Measurements from ENCODE around the gene PIAS4. TPM values are rescaled to one million over a fixed set of nuclear protein-coding genes. Genes with fewer than 3 reads are reported as not detected.

The PIAS4 gene
- total RNA-seq, 1 experiment from 2014 or later = 45.9 TPM

- ATAC-seq = no peak
- DNase-seq (ENCODE audit: low spot score) = no peak
- no peak for TF ChIP-seq ZNF425 (CRISPR knock-in tag; conservative IDR thresholded peaks at IDR 0.05)
- TF ChIP-seq HMGXB4 (CRISPR knock-in tag; IDR thresholded peaks at IDR 0.05) = no peak
- TF ChIP-seq, protein P1, sequence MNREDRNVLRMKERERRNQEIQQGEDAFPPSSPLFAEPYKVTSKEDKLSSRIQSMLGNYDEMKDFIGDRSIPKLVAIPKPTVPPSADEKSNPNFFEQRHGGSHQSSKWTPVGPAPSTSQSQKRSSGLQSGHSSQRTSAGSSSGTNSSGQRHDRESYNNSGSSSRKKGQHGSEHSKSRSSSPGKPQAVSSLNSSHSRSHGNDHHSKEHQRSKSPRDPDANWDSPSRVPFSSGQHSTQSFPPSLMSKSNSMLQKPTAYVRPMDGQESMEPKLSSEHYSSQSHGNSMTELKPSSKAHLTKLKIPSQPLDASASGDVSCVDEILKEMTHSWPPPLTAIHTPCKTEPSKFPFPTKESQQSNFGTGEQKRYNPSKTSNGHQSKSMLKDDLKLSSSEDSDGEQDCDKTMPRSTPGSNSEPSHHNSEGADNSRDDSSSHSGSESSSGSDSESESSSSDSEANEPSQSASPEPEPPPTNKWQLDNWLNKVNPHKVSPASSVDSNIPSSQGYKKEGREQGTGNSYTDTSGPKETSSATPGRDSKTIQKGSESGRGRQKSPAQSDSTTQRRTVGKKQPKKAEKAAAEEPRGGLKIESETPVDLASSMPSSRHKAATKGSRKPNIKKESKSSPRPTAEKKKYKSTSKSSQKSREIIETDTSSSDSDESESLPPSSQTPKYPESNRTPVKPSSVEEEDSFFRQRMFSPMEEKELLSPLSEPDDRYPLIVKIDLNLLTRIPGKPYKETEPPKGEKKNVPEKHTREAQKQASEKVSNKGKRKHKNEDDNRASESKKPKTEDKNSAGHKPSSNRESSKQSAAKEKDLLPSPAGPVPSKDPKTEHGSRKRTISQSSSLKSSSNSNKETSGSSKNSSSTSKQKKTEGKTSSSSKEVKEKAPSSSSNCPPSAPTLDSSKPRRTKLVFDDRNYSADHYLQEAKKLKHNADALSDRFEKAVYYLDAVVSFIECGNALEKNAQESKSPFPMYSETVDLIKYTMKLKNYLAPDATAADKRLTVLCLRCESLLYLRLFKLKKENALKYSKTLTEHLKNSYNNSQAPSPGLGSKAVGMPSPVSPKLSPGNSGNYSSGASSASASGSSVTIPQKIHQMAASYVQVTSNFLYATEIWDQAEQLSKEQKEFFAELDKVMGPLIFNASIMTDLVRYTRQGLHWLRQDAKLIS (CRISPR knock-in tag; IDR thresholded peaks at IDR 0.05; ENCODE audit: borderline replicate concordance) = no peak
- no peak for TF ChIP-seq NR3C1 (CRISPR knock-in tag; conservative IDR thresholded peaks at IDR 0.05; ENCODE audit: low read depth)
- TF ChIP-seq TCF7 (CRISPR knock-in tag; IDR thresholded peaks at IDR 0.05; ENCODE audit: low read depth) = no peak
- Mint-ChIP-seq H3K9me3 (no peaks in the 10 kb centered on the region), H3K27ac (no peak overlapping the region), H3K36me3 (peaks cover 6% of the 10 kb centered on the region), H3K27me3 (ENCODE audit: low read depth) (no peaks in the 10 kb centered on the region), H3K4me3 (peak overlapping the region; percentile 88; the same call in 1 of the 2 replicates), H3K4me1 (peaks cover 14% of the 10 kb centered on the region)
- CTCF ChIA-PET = interaction anchor here (1.5 to 2.3 kb wide), 2 partner anchors 22 to 130 kb away, joined by 4 to 8 read pairs; no protein-coding TSS in a partner anchor
- POLR2A ChIA-PET = interaction anchor here (0.5 to 1.2 kb wide), 2 partner anchors 25 to 104 kb away, joined by 4 to 6 read pairs; partner anchors contain the start of gene EEF2
Measured at GRCh38 chr19:4009990-4010807, 2.7 kb downstream of the PIAS4 start.

DNA sequence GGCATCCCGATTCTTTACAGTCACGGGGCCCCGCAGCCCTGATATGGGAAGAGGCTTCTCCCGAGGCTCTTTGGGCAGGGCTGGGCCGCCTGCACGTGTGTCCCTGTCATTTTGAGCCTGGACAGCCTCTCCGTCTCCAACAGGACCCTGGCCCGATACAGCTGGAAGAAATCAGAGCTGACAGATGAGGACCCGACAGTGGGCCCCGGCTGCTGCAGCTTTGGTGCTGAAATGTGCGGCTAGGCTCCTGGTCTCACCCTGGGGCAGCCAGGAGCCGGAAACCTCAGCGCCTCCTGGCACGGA lies 3.2 kb downstream of the PIAS4 start:
- Mint-ChIP-seq H3K9me3 (no peaks in the 10 kb centered on the region), H3K36me3 (peaks cover 6% of the 10 kb centered on the region), H3K27ac (no peak overlapping the region), H3K4me3 (no peak overlapping the region), H3K4me1 (peaks cover 14% of the 10 kb centered on the region), H3K27me3 (ENCODE audit: low read depth) (no peaks in the 10 kb centered on the region)
- ChIA-PET CTCF (interaction anchor here (1.5 to 2.3 kb wide), 2 partner anchors 23 to 129 kb away, joined by 4 to 8 read pairs; no protein-coding TSS in a partner anchor), POLR2A (interaction anchor here (1.2 kb wide), 1 partner anchor 25 kb away, joined by 4 read pairs; the partner anchor contains the start of gene EEF2)
- ATAC-seq (no peak), DNase-seq (ENCODE audit: low spot score) (no peak)
- TF ChIP-seq NFYB (CRISPR knock-in tag; conservative IDR thresholded peaks at IDR 0.05; ENCODE audit: low read depth) (no peak), ZNF317 (CRISPR knock-in tag; IDR thresholded peaks at IDR 0.05; ENCODE audit: borderline replicate concordance, low read depth) (no peak), ELF4 (CRISPR knock-in tag; IDR thresholded peaks at IDR 0.05; ENCODE audit: low read depth) (no peak), HMGXB4 (CRISPR knock-in tag; IDR thresholded peaks at IDR 0.05) (no peak), ETV6 (CRISPR knock-in tag; IDR thresholded peaks at IDR 0.05) (no peak), SP1 (CRISPR knock-in tag; conservative IDR thresholded peaks at IDR 0.05) (no peak), ZNF425 (CRISPR knock-in tag; conservative IDR thresholded peaks at IDR 0.05) (no peak), GRHL2 (CRISPR knock-in tag; IDR thresholded peaks at IDR 0.05; ENCODE audit: insufficient replicate concordance, severe bottlenecking) (no peak), CREM (CRISPR knock-in tag; IDR thresholded peaks at IDR 0.05) (no peak), GABPB1 (CRISPR knock-in tag; IDR thresholded peaks at IDR 0.05) (no peak), OVOL2 (CRISPR knock-in tag; IDR thresholded peaks at IDR 0.05; ENCODE audit: borderline replicate concordance) (no peak)
- TF ChIP-seq, protein P2, sequence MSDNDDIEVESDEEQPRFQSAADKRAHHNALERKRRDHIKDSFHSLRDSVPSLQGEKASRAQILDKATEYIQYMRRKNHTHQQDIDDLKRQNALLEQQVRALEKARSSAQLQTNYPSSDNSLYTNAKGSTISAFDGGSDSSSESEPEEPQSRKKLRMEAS (CRISPR knock-in tag; IDR thresholded peaks at IDR 0.05) = no peak
- TF ChIP-seq, protein P3, sequence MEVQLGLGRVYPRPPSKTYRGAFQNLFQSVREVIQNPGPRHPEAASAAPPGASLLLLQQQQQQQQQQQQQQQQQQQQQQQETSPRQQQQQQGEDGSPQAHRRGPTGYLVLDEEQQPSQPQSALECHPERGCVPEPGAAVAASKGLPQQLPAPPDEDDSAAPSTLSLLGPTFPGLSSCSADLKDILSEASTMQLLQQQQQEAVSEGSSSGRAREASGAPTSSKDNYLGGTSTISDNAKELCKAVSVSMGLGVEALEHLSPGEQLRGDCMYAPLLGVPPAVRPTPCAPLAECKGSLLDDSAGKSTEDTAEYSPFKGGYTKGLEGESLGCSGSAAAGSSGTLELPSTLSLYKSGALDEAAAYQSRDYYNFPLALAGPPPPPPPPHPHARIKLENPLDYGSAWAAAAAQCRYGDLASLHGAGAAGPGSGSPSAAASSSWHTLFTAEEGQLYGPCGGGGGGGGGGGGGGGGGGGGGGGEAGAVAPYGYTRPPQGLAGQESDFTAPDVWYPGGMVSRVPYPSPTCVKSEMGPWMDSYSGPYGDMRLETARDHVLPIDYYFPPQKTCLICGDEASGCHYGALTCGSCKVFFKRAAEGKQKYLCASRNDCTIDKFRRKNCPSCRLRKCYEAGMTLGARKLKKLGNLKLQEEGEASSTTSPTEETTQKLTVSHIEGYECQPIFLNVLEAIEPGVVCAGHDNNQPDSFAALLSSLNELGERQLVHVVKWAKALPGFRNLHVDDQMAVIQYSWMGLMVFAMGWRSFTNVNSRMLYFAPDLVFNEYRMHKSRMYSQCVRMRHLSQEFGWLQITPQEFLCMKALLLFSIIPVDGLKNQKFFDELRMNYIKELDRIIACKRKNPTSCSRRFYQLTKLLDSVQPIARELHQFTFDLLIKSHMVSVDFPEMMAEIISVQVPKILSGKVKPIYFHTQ (CRISPR knock-in tag; IDR thresholded peaks at IDR 0.05) = no peak

Measured in WTC11 (cell line).